ENCODE data around the gene CABP5.

DNA sequence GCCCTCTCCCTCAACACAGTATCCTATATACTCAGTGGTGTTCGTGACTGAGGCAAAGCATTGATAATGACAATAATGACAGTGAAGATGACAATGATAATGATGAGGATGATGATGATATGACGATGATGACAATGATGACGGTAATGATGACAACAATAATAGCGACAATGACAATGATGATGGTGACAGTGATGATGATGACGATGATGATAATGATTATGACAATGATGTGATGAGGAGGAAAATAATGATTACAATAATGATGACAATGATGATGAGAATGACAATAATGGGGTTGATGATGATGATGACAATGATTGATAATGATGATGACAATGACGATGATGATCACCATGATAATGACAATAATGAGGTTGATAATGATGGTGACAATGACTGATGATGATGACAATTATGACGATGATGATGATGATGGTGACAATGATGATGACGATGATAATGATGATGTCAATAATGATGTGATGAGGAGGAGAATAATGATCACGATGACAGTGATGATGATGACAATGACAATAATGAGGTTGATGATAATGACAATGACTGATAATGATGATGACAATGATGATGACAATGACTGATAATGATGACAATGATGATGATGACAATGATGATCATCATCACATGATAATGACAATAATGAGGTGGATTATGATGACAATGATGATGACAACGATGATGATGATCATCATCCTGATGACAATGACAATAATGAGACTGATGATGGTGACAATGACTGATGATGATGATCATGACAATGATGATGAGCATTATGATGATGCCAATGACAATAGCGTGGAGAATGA lies 32.7 kb downstream of the CABP5 start:
- TF ChIP-seq, protein P1, sequence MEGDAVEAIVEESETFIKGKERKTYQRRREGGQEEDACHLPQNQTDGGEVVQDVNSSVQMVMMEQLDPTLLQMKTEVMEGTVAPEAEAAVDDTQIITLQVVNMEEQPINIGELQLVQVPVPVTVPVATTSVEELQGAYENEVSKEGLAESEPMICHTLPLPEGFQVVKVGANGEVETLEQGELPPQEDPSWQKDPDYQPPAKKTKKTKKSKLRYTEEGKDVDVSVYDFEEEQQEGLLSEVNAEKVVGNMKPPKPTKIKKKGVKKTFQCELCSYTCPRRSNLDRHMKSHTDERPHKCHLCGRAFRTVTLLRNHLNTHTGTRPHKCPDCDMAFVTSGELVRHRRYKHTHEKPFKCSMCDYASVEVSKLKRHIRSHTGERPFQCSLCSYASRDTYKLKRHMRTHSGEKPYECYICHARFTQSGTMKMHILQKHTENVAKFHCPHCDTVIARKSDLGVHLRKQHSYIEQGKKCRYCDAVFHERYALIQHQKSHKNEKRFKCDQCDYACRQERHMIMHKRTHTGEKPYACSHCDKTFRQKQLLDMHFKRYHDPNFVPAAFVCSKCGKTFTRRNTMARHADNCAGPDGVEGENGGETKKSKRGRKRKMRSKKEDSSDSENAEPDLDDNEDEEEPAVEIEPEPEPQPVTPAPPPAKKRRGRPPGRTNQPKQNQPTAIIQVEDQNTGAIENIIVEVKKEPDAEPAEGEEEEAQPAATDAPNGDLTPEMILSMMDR (IDR thresholded peaks at IDR 0.05) = no peak
- no peak for TF ChIP-seq POLR2A (IDR thresholded peaks at IDR 0.05)
- TF ChIP-seq EP300 (IDR thresholded peaks at IDR 0.05) = no peak
